ENCODE data around the gene AGAP2. TPM values are rescaled to one million over a fixed set of nuclear protein-coding genes. Genes with fewer than 3 reads are reported as not detected.
A peak's percentile ranks its signal among the peaks of the same experiment; 100 is the strongest.

The AGAP2 gene
- total and polyA plus RNA-seq, 2 of the 8 experiments (the other 6 are each of a cell fraction or from before 2014, with no cell fraction given), result 1.5 TPM

DNA sequence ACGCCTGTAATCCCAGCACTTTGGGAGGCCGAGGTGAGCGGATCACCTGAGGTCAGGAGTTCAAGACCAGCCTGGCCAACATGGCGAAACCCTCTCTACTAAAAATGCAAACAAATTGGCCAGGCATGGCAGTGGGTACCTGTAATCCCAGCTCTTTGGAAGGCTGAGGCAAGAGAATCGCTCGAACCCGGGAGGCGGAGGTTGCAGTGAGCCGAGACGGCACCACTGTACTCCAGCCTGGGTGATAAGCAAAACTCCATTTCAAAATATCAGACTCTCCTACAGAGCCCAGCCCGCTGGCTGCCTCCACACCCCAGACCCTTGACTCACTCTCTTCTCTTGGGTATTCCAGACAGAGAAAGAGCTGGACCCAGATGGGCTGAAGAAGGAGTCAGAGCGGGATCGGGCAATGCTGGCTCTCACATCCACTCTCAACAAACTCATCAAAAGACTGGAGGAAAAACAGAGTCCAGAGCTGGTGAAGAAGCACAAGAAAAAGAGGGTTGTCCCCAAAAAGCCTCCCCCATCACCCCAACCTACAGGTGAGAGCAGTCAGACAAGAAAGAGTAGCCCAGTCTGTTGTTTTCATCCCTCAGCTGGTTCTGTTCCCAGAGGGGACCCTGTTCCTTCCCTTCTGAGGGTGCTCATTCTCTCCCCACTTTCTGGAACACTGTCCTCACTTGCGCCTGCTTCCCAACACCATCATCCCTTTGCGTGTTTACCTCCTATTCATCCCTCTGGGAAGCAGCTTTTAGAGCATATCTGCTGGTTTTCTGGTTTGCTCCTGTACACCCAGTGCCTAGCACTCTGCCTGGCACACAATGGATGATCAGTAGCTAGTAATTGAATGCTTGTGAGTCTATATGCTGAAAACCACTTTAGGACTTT, 19.7 kb downstream of the AGAP2 start:
- no peak overlapping the region for H2BK120ac ChIP-seq (replicated peaks; ENCODE audit: low read depth, low read length)
- 88% methylated on average over 15 of the region's 15 CpGs; no CpG with 5 or more reads in 1 of the 2 experiments for WGBS, 2 experiments (ENCODE audit: extremely low coverage in 1 of 2, insufficient coverage in 1 of 2, insufficient read length in 1 of 2, insufficient replicate concordance in 2 of 2, low coverage in 1 of 2, low lambda C conversion rate in 2 of 2, missing lambda C conversion rate in 1 of 2)
- no peaks in the 10 kb centered on the region for H3K9me3 ChIP-seq (ENCODE audit: insufficient read depth in 2 of 2, low read depth in 1 of 2, low read length in 1 of 2)
- H2BK12ac ChIP-seq (ENCODE audit: low read depth, low read length), result no peak overlapping the region
- H3K14ac ChIP-seq (ENCODE audit: insufficient read length), result no peak overlapping the region
- FAIRE-seq (no peak), DNase-seq (ENCODE audit: low read depth in 1 of 2, low spot score in 2 of 2) (peak in 1 of 2 experiments; percentile 4)
- H3K23me2 ChIP-seq (ENCODE audit: low read depth, low read length), result no peaks in the 10 kb centered on the region
- no peak overlapping the region for H2AK5ac ChIP-seq (ENCODE audit: low read depth, low read length)
- no peak overlapping the region for H2BK20ac ChIP-seq (ENCODE audit: low read length)
- H4K8ac ChIP-seq (ENCODE audit: extremely low read depth, insufficient read depth, low read length), result no peak overlapping the region
- H3K79me2 ChIP-seq (ENCODE audit: control insufficient read depth in 1 of 2, insufficient read depth in 2 of 2, low read length in 2 of 2), result no peaks in the 10 kb centered on the region
- H2BK5ac ChIP-seq (ENCODE audit: low read depth, low read length), result no peak overlapping the region
- no peaks in the 10 kb centered on the region for H3K79me1 ChIP-seq (ENCODE audit: low read depth, low read length)
- H3K18ac ChIP-seq (ENCODE audit: extremely low read depth, low read length), result no peak overlapping the region
- no peak overlapping the region for H4K5ac ChIP-seq (ENCODE audit: insufficient read length, low read depth, low read length)
- TF ChIP-seq POU5F1 (IDR thresholded peaks at IDR 0.05; ENCODE audit: low read depth, low read length) (no peak), TAF1 (IDR thresholded peaks at IDR 0.05; ENCODE audit: low read depth, low read length) (no peak), YY1 (IDR thresholded peaks at IDR 0.05; ENCODE audit: low read depth, low read length) (no peak), KDM5A (IDR thresholded peaks at IDR 0.05; ENCODE audit: low read length) (no peak), RBBP5 (IDR thresholded peaks at IDR 0.05; ENCODE audit: borderline replicate concordance, low read depth, low read length) (no peak), SUZ12 (IDR thresholded peaks at IDR 0.05; ENCODE audit: low read length) (no peak), SAP30 (IDR thresholded peaks at IDR 0.05; ENCODE audit: insufficient read depth, insufficient replicate concordance, low read length) (no peak)
- TF ChIP-seq, protein P1, sequence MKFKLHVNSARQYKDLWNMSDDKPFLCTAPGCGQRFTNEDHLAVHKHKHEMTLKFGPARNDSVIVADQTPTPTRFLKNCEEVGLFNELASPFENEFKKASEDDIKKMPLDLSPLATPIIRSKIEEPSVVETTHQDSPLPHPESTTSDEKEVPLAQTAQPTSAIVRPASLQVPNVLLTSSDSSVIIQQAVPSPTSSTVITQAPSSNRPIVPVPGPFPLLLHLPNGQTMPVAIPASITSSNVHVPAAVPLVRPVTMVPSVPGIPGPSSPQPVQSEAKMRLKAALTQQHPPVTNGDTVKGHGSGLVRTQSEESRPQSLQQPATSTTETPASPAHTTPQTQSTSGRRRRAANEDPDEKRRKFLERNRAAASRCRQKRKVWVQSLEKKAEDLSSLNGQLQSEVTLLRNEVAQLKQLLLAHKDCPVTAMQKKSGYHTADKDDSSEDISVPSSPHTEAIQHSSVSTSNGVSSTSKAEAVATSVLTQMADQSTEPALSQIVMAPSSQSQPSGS (IDR thresholded peaks at IDR 0.05; ENCODE audit: low read length), result no peak
- ChIA-PET CTCF (ENCODE audit: partially characterized antibody) (interaction anchor here (1.2 to 11.7 kb wide), 7 partner anchors 12 to 134 kb away, joined by 3 to 149 read pairs (median 4); partner anchors contain the start of genes AGAP2, B4GALNT1 and OS9), POLR2A (ENCODE audit: partially characterized antibody) (interaction anchor here (0.6 to 1.4 kb wide), 4 partner anchors 8 to 74 kb away, joined by 3 read pairs; no protein-coding TSS in a partner anchor)
- H4K91ac ChIP-seq (replicated peaks; ENCODE audit: insufficient read length, low read length), result no peak overlapping the region
- H3K9ac ChIP-seq (replicated peaks in 1 of 4; ENCODE audit: extremely low read depth in 1 of 4, low read depth in 3 of 4, low read length in 3 of 4), result no peak overlapping the region
- no peak overlapping the region for H3K4ac ChIP-seq (replicated peaks; ENCODE audit: insufficient read length, low read depth, low read length)
- no peaks in the 10 kb centered on the region for H3K4me1 ChIP-seq (replicated peaks in 1 of 4; ENCODE audit: control insufficient read depth in 3 of 4, insufficient read depth in 4 of 4, low read length in 3 of 4)
- no peak overlapping the region for H3K56ac ChIP-seq (replicated peaks; ENCODE audit: insufficient read length, low read depth, low read length)
- H3K27me3 ChIP-seq (replicated peaks in 1 of 4; ENCODE audit: control insufficient read depth in 3 of 4, extremely low read depth in 1 of 4, insufficient read depth in 3 of 4, low read length in 3 of 4), result peaks cover 0 to 4% (median 1%) of the 10 kb centered on the region in 4 experiments; a peak in 3 of 7 replicates
- H3K4me3 ChIP-seq (ENCODE audit: extremely low read depth in 1 of 4, insufficient read depth in 2 of 4, low read depth in 3 of 4, low read length in 4 of 4), result no peak overlapping the region
- no peak overlapping the region for H2AFZ ChIP-seq (ENCODE audit: low read length)
- H4K20me1 ChIP-seq (replicated peaks in 1 of 2; ENCODE audit: control insufficient read depth in 1 of 2, insufficient read depth in 2 of 2, low read length in 2 of 2), result peaks cover 0 to 3% of the 10 kb centered on the region in 2 experiments
- H3K23ac ChIP-seq (ENCODE audit: insufficient read length), result no peak overlapping the region
- H3K36me3 ChIP-seq (ENCODE audit: control insufficient read depth in 2 of 4, insufficient read depth in 4 of 4, low read length in 3 of 4), result peaks cover 0 to 22% (median 5%) of the 10 kb centered on the region in 4 experiments; a peak in 4 of 8 replicates
- no peak overlapping the region for H3K27ac ChIP-seq (ENCODE audit: low read depth, low read length)
- H3K4me2 ChIP-seq (ENCODE audit: insufficient read depth in 1 of 2, low read depth in 2 of 2, low read length in 2 of 2), result no peak overlapping the region
- H2BK15ac ChIP-seq (ENCODE audit: low read length), result no peak overlapping the region
